DMS 273 (cell line): Measurements from ENCODE around the gene CUL9.

ENCODE experiments used
- DNase-seq: peaks from one replicate; lab custom pipeline; 2025; ENCODE audit not compliant: unreplicated experiment; lab: John Stamatoyannopoulos, UW

CUL9 gene

DNA sequence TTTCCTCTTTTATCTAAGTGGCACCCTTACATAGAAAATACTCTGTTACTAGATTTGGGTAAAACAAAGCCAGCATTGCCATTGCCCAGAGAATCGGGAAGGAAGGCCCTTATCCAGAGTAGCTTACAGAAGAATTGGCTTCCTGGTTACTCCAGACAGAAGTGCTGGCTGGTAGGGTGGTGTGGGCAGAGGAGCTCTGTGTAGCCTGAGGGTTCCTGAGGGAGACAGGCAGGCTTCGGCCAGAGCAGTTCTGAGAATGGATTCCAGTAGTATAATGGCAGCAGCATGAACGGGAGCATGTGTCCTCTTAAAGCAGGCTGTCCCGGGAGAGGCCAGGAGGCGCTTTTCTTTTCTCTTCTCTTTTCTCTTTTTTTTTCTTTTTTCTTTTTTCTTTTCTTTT, 11.9 kb downstream of the CUL9 start:
- no peak for DNase-seq

DNA sequence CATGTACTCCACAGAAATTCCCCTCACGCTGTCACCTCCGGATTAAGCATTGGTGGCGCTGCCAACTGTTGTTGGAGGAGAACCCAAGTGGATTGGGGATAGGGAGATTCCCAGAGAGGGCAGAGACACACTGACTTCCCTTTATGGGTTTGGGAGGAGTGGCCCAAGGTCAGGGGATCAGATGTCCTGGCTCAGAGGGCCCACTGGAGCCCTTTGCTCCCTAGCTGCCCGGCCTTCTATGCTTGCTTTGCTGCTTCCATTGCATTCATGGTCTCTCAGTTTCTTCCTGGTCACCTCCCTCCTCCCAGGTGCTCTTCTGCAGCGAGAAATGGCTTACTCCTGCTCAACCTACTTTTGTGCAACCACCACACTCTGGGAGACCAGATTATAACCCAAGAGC, 14.3 kb downstream of the CUL9 start:
- DNase-seq: no peak

DNA sequence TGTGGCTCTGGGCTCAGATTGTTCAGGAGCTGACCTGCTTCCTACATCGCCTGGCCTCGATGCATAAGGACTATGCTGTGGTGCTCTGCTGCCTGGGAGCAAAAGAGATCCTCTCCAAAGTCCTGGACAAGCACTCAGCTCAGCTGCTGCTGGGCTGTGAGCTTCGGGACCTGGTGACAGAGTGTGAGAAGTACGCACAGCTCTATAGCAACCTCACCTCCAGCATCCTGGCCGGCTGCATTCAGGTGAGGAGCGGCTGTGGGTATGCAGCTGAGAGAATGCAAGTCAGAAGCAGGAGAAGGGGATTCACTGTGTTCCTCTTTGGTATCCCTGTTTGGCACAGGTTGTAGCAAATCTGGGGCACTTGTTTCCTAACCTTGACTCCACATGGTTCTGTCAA, 17.9 kb downstream of the CUL9 start:
- DNase-seq: no peak

DNA sequence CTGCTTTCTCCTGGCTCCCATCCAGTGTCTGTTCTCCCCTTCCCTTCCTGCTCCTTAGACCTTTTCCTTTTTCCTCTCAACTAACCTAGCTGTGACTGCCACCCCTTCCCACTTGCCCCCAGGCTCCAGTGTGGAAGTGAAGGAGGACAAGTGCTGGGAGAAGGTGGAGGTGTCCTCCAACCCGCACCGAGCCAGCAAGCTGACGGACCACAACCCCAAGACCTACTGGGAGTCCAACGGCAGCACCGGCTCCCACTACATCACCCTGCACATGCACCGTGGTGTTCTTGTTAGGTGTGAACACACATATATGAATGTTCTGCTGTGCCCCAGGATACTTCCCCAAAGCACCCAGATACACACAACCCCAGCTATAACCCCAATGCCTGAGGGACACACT, 18.5 kb downstream of the CUL9 start:
- DNase-seq: no peak

DNA sequence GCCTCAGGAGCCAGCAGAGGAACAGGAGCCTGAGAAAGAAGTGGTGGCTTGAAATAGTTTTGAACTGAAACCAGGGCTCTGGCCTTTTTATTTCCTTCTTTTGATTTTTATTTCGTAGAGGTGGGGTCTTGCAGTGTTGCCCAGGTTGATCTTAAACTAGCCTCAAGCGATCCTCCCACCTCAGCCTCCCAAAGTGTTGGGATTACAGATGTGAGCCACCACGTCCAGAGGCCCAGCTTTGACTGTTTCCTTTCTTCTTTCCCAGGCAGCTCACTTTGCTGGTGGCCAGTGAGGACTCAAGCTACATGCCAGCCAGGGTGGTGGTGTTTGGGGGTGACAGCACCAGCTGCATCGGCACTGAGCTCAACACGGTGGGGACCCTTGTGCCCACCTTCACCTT, 20.5 kb downstream of the CUL9 start:
- no peak for DNase-seq

DNA sequence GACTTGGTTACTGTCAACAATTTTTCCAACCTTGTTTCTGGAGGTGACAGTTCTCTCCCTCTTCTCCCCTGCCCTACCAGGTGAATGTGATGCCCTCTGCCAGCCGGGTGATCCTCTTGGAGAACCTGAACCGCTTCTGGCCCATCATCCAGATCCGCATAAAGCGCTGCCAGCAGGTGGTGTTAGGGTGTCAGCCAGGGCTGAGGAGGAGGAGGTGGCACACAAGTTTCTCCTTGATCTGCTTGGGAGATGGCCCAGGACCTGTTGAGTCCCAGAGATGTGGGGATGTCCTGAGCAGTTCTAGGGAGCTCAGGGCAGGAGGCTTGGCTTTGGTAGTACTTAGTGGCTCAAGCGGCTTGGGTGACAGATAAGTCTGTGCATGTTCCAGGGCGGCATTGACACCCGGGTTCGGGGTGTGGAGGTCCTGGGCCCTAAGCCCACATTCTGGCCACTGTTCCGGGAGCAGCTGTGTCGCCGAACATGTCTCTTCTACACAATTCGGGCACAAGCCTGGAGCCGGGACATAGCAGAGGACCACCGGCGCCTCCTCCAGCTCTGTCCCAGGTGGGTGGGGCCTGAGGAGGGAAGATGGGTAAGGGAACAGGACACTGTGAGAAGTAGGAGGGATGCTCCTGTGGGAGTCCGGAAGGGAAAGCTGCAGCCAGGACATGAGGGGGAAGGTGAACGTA, 21.2 kb downstream of the CUL9 start:
- DNase-seq: no peak

DNA sequence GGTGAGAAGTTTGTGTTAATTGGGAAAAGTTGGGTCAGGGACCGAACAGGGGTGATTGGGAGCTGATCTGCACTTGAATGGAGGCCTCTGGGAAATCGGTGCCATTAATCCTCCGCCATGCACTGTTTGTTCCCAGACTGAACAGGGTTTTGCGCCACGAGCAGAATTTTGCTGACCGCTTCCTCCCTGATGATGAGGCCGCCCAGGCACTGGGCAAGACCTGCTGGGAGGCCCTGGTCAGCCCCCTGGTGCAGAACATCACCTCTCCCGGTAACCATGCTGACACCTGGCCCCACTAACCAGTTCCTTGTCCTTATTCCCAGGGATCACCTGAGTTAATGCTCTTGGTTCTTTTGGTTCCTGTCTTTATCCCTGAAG, 21.7 kb downstream of the CUL9 start:
- no peak for DNase-seq

DNA sequence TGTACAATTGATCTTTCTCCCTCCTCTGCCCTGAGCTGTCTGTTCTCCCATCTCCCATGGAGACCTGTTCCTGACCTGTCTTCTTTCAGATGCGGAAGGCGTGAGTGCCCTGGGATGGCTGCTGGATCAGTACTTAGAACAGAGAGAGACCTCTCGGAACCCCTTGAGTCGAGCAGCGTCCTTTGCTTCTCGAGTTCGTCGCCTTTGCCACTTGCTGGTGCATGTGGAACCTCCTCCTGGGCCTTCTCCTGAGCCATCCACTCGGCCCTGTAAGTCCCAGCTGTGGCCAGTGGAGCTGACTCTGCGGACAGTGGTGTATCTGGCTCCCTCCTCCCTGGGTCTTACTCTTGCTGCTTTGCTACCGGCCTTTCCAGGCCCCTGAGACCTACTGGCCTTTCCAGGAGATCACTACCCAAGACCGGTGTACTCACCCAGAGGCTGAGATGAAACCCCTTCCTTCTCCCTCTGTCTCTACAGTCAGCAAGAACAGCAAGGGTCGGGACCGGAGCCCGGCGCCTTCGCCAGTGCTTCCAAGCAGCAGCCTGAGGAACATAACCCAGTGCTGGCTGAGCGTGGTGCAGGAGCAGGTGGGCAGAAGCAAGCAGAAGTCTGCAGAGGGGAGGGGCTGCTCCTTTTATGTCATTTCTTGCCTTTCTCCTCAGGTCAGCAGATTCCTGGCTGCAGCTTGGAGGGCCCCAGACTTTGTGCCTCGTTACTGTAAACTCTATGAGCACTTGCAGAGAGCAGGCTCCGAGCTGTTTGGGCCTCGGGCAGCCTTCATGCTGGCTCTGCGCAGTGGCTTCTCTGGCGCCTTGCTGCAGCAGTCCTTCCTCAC, 22.5 kb downstream of the CUL9 start:
- DNase-seq: no peak

DNA sequence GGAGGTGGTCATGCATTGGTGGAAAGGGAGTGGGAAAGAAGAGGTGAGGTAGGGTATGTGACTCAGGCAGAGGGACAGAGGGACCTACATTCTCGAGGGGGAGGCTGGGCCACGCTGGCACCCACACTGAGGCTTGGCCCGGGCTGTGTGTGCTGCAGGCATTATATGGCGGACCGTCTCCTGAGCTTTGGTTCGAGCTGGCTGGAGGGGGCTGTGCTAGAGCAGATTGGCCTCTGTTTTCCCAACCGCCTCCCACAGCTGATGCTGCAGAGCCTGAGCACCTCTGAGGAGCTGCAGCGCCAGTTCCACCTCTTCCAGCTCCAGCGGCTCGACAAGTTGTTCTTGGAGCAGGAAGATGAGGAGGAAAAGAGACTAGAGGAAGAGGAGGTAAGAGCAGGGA, 23.9 kb downstream of the CUL9 start:
- DNase-seq: no peak

DNA sequence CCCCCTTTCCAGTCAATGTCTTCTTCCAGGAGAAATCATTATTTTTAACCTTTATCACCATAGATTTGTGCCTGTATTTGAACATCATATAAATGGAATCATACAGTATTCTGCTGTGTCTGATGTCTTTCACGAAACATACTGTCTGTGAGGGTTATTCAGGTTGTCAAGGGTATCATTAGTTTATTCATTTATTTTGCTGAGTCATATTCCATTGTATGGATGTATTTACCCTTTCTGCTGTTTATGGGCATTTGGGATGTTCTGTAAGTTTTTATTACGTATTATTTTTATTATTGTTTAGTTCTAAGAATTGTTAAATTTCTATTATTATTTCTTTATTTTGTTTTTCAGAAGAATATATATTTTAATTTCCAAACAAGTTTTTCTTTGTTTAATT, 25.3 kb downstream of the CUL9 start:
- no peak for DNase-seq

DNA sequence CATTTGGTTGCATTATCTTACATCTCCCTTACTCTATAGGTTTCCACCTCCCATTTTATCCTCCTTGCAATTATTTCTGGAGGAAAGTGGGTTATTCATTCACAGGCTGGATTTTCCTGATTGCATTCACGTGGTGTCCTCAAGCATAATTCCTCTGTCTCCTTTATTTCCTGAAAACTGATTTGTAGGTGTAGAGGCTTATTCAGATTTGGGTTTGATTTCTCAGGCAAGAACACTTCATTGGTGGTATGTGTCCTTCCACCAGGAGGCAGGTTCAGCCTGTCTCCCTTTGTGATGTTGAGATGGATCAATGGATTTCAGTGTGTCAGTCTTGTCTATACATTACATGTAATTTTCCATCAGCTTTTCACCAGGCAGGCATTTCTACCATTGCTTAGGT, 30.0 kb downstream of the CUL9 start:
- no peak for DNase-seq

DNA sequence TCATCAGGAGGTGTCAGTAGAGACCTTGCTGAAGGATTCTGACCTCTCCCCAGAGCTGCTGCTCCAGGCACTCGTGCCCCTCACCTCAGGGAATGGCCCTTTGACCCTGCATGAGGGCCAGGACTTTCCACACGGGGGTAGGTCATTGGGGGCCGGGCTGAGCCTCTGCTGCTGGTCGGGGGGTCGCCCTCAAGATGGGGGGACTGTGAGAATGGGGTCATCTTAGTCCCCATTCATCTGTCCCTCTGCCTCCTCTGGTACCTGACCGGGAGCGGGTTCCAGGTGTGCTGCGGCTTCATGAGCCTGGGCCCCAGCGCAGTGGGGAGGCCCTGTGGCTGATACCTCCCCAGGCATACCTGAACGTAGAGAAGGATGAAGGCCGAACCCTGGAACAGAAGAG, 31.4 kb downstream of the CUL9 start:
- no peak for DNase-seq

DNA sequence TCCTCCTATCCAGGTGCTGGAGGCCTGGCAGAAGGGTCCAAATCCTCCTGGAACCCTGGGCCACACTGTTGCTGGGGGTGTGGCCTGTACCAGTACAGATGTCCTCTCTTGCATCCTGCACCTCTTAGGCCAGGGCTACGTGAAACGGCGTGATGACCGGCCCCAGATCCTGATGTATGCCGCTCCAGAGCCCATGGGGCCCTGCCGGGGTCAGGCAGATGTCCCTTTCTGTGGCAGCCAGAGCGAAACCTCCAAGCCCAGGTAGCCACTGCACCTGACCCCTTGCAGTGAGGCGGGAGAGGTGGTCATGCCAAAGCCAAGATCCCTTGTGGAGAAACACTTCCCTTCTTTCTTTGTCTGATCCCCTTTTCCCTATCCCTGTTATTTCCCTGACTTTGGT, 33.1 kb downstream of the CUL9 start:
- DNase-seq: no peak

DNA sequence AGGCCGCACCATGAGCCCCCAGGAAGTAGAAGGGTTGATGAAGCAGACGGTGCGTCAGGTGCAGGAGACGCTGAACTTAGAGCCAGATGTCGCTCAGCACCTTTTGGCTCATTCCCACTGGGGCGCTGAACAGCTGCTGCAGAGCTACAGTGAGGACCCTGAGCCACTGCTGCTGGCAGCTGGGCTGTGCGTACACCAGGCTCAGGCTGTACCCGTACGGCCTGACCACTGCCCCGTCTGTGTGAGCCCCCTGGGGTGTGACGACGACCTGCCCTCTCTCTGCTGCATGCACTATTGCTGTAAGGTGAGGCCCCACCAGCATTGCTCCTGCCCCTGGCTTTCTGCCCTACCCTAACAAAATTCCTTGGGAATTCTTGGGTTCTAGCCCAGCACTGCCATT, 34.2 kb downstream of the CUL9 start:
- peak; percentile 92 for DNase-seq

DNA sequence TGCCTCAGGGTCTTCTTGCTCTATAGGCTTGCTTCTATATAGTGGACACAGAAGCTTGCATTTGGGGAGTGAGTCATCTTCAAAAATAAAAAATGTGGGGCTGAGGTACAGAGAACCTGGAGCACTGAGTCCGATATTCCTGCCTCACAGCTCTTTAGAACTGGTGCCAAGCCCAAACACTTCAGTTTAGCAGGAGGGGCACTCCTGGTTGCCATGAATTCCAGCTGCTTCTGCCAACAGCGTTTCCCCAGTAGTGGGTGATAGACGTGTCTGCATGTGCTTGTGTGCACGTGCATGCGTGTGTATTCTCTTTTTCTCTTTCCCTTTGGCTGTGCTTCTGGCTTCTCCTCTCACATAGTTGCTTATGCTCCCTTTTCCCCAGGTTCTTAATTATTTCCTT, 35.4 kb downstream of the CUL9 start:
- DNase-seq: no peak

DNA sequence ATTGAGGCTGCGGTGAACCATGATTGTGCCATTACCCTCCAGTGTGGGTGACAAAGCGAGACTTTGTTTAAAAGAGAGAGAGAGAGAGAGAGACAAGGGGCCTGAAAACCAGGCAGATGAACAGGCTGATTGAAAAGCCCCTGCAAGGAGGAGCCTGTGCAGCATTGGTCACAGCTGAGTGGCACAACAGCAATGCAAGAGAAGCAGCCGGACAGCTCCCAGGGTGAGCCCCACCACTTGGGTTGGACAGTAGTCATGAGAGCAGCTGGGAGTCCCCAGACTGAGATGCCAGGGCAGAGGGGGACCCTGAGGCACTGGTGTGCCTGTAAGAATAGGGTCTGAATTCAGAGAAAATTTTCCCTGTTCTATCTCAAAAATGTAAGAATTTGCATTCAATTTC, 37.1 kb downstream of the CUL9 start:
- no peak for DNase-seq

DNA sequence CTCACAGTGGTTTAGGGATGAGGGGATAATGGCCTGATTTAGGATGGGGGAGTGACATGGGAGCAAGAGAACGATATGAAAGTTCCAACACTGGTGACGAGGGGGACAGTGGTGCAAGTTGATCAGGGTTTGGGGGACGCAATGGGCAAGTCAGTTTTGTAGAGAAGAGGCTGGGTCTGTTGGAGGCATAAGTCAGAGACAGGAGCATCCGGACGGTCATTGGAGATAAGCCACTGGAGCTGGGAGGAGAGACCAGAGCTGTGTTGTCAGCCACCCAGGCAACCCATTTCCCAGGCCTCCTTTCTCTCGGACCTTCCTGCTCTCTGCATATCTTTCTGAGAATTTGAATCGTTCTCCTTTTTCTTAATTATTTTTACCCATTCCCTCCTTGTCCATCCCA, 37.8 kb downstream of the CUL9 start:
- DNase-seq: no peak

DNA sequence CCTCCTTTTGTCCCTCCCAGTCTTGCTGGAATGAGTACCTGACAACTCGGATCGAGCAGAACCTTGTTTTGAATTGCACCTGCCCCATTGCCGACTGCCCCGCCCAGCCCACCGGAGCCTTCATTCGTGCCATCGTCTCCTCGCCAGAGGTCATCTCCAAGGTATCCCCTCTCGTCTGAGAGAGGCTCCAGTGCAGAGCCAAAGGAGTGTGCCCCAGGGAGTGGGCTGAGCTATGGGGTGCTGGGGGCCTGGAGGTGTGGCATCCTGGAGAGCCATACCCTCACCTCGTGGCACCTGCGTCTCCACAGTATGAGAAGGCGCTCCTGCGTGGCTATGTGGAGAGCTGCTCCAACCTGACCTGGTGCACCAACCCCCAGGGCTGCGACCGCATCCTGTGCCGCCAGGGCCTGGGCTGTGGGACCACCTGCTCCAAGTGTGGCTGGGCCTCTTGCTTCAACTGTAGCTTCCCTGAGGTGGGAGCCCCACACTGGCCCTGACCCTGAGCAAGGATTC, 38.5 kb downstream of the CUL9 start:
- no peak for DNase-seq

DNA sequence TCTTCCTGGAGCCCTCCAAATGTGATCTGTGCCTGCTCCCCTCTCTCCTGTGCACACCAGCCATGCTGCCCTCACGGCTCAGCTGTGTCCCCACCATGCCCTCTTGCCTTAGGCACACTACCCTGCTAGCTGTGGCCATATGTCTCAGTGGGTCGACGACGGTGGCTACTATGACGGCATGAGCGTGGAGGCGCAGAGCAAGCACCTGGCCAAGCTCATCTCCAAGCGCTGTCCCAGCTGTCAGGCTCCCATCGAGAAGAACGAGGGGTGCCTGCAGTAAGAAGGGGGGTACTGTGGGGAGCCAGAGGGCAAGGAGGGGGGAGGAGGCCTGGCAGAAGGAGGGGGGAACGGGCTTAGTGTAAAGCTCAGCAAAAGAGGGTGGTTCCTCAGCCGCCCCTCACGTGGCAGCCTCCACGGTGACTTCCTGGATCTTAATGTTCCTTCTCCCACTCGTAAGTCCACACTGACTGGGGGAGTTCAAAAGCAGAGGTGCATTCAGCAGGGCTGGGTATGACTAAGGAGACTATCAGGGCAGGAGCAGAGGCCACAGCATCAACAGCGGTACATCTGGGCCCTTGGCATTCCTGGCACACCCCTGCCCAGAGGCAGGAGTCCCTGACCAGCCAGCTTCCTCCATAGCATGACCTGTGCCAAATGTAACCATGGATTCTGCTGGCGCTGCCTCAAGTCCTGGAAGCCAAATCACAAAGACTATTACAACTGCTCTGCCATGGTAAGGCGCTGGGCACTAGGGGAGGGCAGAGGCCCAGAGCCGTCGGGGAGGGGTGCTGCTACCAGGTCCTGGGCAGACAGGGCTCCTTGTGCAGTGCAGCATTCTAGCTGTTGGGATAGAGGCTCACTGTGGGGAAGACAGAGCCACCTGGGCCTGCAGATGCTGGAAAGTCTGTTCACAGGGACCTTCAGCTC, 39.3 kb downstream of the CUL9 start:
- no peak for DNase-seq

DNA sequence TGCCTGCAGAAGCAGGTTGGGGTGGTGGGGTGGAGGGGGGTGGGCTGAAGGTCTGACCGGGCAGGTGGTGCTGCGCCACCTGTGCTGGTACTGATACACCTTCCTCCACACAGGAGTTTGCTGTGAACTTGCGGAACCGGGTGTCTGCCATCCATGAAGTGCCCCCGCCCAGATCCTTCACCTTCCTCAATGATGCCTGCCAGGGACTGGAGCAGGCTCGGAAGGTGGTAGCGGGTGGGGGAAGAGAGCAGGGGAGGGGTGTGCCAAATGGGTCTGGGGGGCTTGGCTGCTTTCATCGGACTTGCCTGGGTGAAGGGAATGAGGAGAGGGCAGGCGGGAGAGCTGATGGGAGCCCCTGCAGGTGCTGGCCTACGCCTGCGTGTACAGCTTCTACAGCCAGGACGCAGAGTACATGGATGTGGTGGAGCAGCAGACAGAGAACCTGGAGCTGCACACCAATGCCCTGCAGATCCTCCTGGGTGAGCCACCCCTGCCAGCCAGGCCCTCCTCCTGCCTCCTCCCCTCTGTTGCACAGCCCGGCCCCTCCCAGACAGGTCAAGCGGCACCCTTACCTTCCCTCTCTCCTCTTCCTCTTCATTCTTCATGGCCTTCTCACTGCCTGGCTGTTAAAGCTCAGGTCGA, 40.5 kb downstream of the CUL9 start:
- DNase-seq: no peak

DNA sequence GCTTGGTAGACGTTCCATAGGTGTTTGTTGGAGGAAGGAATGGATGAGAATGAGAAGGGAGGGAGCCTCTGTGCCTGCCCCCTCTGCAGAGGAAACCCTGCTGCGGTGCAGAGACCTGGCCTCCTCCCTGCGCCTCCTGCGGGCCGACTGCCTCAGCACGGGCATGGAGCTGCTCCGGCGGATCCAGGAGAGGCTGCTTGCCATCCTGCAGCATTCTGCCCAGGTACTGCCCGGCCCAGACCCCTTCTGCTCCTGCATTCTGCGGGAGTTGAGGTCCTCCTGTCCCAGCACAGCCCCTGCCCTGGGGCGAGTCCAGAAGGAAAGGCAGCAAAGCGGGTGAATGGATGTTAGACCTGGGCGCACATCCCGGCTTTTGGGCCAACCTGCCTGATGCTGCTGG, 41.2 kb downstream of the CUL9 start:
- DNase-seq: no peak
